ENCODE measurements around the gene CST7. TPM values are rescaled to one million over a fixed set of nuclear protein-coding genes. Genes with fewer than 3 reads are reported as not detected.

Gene CST7
- total RNA-seq, 1 experiment from 2014 or later: not detected

DNA sequence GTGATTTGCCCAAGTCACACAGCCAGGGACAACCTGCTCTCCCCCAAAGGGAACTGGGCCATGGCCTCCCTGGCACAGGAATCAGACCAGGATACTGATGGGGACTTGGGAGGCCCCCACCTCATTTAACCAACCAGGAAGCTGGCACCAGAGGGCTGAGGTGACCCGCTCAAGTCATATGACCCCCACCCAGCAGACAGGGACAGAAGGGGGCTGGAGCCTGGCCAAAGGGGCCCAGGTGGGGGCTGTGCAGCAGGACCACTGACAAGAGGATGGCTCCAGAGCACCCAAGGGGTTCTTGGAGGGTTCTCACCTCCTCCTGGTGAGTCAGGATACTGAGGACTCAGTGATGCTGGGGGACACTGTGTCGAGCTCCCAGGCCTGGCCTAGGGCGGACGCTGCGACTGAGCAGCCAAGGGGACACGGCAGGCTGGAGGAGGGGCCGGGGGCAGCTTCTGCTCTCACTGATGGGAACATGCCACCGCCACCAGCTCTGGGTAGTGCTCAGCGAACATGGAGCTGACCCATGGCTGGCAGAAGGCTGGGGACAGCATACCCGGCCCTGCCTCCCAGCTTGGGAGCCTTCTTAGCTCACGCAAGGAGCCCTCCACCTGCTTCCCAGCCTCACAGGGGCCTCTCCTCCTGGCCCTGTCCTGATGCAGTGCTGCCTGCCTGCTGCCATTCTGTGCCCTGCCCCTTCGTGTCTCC lies 1.2 kb downstream of the CST7 start:
- no peak for DNase-seq (ENCODE audit: low read depth, low spot score)
- intact Hi-C loops (cut with micrococcal nuclease; ENCODE audit: unreplicated experiment) (no loop called here), in situ Hi-C loops (cut with HindIII; ENCODE audit: low pct_unique_long_range_greater_than_20kb, low sequenced_read_pairs) (no loop called here)
- no peaks in the 10 kb centered on the region for H3K36me3 ChIP-seq (ENCODE audit: control insufficient read depth, insufficient read depth, low read length)
- H3K4me3 ChIP-seq (ENCODE audit: low read depth in 2 of 2, low read length in 2 of 2): no peak overlapping the region
- no peak overlapping the region for H3K27ac ChIP-seq (ENCODE audit: low read length)
- H3K4me1 ChIP-seq (ENCODE audit: control insufficient read depth, insufficient read depth, low read length): peaks cover 3% of the 10 kb centered on the region; the same call in 1 of the 2 replicates
- POLR2A ChIA-PET: no interaction called here
- H3K27me3 ChIP-seq (ENCODE audit: control insufficient read depth, insufficient read depth, low read length): no peaks in the 10 kb centered on the region
- TF ChIP-seq, protein P1, sequence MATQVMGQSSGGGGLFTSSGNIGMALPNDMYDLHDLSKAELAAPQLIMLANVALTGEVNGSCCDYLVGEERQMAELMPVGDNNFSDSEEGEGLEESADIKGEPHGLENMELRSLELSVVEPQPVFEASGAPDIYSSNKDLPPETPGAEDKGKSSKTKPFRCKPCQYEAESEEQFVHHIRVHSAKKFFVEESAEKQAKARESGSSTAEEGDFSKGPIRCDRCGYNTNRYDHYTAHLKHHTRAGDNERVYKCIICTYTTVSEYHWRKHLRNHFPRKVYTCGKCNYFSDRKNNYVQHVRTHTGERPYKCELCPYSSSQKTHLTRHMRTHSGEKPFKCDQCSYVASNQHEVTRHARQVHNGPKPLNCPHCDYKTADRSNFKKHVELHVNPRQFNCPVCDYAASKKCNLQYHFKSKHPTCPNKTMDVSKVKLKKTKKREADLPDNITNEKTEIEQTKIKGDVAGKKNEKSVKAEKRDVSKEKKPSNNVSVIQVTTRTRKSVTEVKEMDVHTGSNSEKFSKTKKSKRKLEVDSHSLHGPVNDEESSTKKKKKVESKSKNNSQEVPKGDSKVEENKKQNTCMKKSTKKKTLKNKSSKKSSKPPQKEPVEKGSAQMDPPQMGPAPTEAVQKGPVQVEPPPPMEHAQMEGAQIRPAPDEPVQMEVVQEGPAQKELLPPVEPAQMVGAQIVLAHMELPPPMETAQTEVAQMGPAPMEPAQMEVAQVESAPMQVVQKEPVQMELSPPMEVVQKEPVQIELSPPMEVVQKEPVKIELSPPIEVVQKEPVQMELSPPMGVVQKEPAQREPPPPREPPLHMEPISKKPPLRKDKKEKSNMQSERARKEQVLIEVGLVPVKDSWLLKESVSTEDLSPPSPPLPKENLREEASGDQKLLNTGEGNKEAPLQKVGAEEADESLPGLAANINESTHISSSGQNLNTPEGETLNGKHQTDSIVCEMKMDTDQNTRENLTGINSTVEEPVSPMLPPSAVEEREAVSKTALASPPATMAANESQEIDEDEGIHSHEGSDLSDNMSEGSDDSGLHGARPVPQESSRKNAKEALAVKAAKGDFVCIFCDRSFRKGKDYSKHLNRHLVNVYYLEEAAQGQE (IDR thresholded peaks at IDR 0.05; ENCODE audit: insufficient read depth in 1 of 2, low read depth in 2 of 2, low read length in 1 of 2): no peak
- TF ChIP-seq SIN3A (IDR thresholded peaks at IDR 0.05; ENCODE audit: borderline replicate concordance, insufficient read depth, low read depth, low read length) (no peak), POLR2AphosphoS5 (IDR thresholded peaks at IDR 0.05; ENCODE audit: low read depth, low read length) (no peak), TCF7L2 (IDR thresholded peaks at IDR 0.05; ENCODE audit: low read depth, low read length) (no peak)
- TF ChIP-seq, protein P2, sequence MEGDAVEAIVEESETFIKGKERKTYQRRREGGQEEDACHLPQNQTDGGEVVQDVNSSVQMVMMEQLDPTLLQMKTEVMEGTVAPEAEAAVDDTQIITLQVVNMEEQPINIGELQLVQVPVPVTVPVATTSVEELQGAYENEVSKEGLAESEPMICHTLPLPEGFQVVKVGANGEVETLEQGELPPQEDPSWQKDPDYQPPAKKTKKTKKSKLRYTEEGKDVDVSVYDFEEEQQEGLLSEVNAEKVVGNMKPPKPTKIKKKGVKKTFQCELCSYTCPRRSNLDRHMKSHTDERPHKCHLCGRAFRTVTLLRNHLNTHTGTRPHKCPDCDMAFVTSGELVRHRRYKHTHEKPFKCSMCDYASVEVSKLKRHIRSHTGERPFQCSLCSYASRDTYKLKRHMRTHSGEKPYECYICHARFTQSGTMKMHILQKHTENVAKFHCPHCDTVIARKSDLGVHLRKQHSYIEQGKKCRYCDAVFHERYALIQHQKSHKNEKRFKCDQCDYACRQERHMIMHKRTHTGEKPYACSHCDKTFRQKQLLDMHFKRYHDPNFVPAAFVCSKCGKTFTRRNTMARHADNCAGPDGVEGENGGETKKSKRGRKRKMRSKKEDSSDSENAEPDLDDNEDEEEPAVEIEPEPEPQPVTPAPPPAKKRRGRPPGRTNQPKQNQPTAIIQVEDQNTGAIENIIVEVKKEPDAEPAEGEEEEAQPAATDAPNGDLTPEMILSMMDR (IDR thresholded peaks at IDR 0.05): no peak
- no peaks in the 10 kb centered on the region for H3K9me3 ChIP-seq (ENCODE audit: control insufficient read depth, insufficient read depth, low read depth, low read length)
- CTCF ChIA-PET: interaction anchor here (1.0 kb wide), 1 partner anchor 20 kb away, joined by 3 read pairs; no protein-coding TSS in a partner anchor
- ATAC-seq: peak; percentile 62
- BruUV-seq (replicated peaks): no TSS peak

DNA sequence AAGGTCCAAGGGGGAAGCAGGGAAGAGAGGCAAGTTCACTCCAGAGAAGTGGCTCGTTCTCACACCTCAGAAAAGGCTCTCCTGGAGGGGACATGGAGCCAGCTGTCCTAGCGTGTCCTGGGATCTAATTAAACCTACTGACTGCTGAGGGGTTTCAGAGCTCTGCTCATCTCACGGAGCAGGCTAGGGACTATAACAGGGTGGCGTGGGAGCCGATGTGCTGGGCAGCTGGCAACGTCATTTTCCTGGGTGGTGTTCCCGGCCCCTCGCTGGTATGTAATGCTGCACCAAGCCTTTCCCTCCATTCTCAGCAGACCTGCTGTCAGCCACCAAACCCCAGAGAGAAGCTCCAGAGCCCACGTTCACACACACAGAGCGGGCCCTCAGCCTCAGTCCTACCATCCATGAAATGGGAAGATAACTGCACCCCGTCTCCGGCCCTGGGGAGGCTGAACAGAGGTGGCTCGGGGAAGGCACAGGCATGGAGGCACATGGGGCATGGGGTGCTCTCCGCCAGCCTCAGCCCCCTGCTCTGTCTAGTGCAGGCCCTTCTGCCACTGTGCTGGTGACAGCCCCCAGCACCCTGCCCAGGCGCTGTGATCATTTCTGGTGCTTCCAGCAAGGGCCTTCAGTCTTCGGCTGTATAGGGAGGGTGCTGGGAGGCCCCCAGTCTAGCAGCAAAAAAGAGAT lies 1.9 kb downstream of the CST7 start:
- POLR2A ChIA-PET: no interaction called here
- no TSS peak for BruUV-seq (replicated peaks)
- ATAC-seq (peak; percentile 27), DNase-seq (ENCODE audit: low read depth, low spot score) (no peak)
- Histone ChIP-seq H3K4me1 (ENCODE audit: control insufficient read depth, insufficient read depth, low read length) (peaks cover 3% of the 10 kb centered on the region; the same call in 1 of the 2 replicates), H3K27ac (ENCODE audit: low read length) (no peak overlapping the region), H3K27me3 (ENCODE audit: control insufficient read depth, insufficient read depth, low read length) (no peaks in the 10 kb centered on the region), H3K36me3 (ENCODE audit: control insufficient read depth, insufficient read depth, low read length) (no peaks in the 10 kb centered on the region), H3K9me3 (ENCODE audit: control insufficient read depth, insufficient read depth, low read depth, low read length) (no peaks in the 10 kb centered on the region), H3K4me3 (ENCODE audit: low read depth in 2 of 2, low read length in 2 of 2) (no peak overlapping the region)
- in situ Hi-C loops (cut with HindIII; ENCODE audit: low pct_unique_long_range_greater_than_20kb, low sequenced_read_pairs) (no loop called here), intact Hi-C loops (cut with micrococcal nuclease; ENCODE audit: unreplicated experiment) (no loop called here)
- TF ChIP-seq, protein P1 (IDR thresholded peaks at IDR 0.05; ENCODE audit: insufficient read depth in 1 of 2, low read depth in 2 of 2, low read length in 1 of 2): no peak
- TF ChIP-seq POLR2AphosphoS5 (IDR thresholded peaks at IDR 0.05; ENCODE audit: low read depth, low read length) (no peak), TCF7L2 (IDR thresholded peaks at IDR 0.05; ENCODE audit: low read depth, low read length) (no peak), SIN3A (IDR thresholded peaks at IDR 0.05; ENCODE audit: borderline replicate concordance, insufficient read depth, low read depth, low read length) (no peak)
- TF ChIP-seq, protein P2 (IDR thresholded peaks at IDR 0.05): no peak
- CTCF ChIA-PET: interaction anchor here (1.0 kb wide), 1 partner anchor 20 kb away, joined by 3 read pairs; no protein-coding TSS in a partner anchor
